SHP77 (cell line): ENCODE data around the gene RAB40C.
"Not testable (repeated sequence)": the region's sequence is repeated elsewhere in the genome, so short reads cannot be mapped to it uniquely, and the experiment has no call there.

Experiments
- DNase-seq, 2 experiments: peaks; one replicate each; lab custom pipeline; 2025; lab: John Stamatoyannopoulos, UW

Gene RAB40C

GRCh38 chr16:590815-591200 lies 942 bp downstream of the RAB40C start:
- no peak for DNase-seq

- no peak for DNase-seq
These were observed 1.4 kb downstream of the RAB40C start for GRCh38 chr16:591231-591630.

- DNase-seq, result no peak
These were observed 2.1 kb downstream of the RAB40C start for GRCh38 chr16:591892-592517.

GRCh38 chr16:592518-593306 lies 2.8 kb downstream of the RAB40C start:
- peak; percentile 90 to 91 for DNase-seq

- DNase-seq, result peak in 1 of 2 experiments; percentile 41
These were observed 3.5 kb downstream of the RAB40C start for GRCh38 chr16:593406-593805.

- no peak for DNase-seq
These were observed 3.9 kb downstream of the RAB40C start for GRCh38 chr16:593807-594206.

GRCh38 chr16:595094-595528 lies 5.2 kb downstream of the RAB40C start:
- DNase-seq, result no peak

GRCh38 chr16:595942-596735 lies 6.3 kb downstream of the RAB40C start:
- DNase-seq, result peak in 1 of 2 experiments; percentile 35

- no peak for DNase-seq
These were observed 6.8 kb downstream of the RAB40C start for GRCh38 chr16:596736-597060.

- DNase-seq, result not testable (repeated sequence)
These were observed 7.8 kb downstream of the RAB40C start for GRCh38 chr16:597655-598054.

- DNase-seq, result no peak
These were observed 9.2 kb downstream of the RAB40C start for GRCh38 chr16:598823-599739.

GRCh38 chr16:600781-601180 lies 10.9 kb downstream of the RAB40C start:
- peak in 1 of 2 experiments; percentile 17 for DNase-seq

GRCh38 chr16:603933-604332 lies 14.1 kb downstream of the RAB40C start:
- no peak for DNase-seq

- no peak for DNase-seq
These were observed 16.9 kb downstream of the RAB40C start for GRCh38 chr16:606656-607307.

- DNase-seq, result no peak
These were observed 18.2 kb downstream of the RAB40C start for GRCh38 chr16:608019-608418.

- no peak for DNase-seq
These were observed 19.4 kb downstream of the RAB40C start for GRCh38 chr16:609316-609715.

GRCh38 chr16:609984-610383 lies 20.1 kb downstream of the RAB40C start:
- DNase-seq, result no peak

- peak in 1 of 2 experiments; percentile 27 for DNase-seq
These were observed 20.9 kb downstream of the RAB40C start for GRCh38 chr16:610513-611381.

GRCh38 chr16:615122-615521 lies 25.3 kb downstream of the RAB40C start:
- no peak for DNase-seq
